DND-41 (cell line): ENCODE measurements around the gene GABBR2.

Source experiments
- CTCF ChIP-seq: IDR thresholded peaks from 2 replicates; pipeline ENCODE4 v1.5.1; 2012; ENCODE audit warnings: borderline replicate concordance, low read length, moderate library complexity, mild to moderate bottlenecking; ENCODE audit not compliant: poor library complexity, severe bottlenecking; ENCODE audit errors: extremely low read depth
- EZH2 ChIP-seq: IDR thresholded peaks from 3 replicates; pipeline ENCODE4 v1.6.1; 2012; ENCODE audit warnings: borderline replicate concordance, low read depth, mild to moderate bottlenecking, moderate library complexity, low read length, inconsistent platforms; ENCODE audit not compliant: severe bottlenecking

- no peak for TF ChIP-seq CTCF
- TF ChIP-seq EZH2: no peak
These were observed 459.0 kb downstream of the GABBR2 start for GRCh38 chr9:98249771-98250170.
